GM20000 (cell line): ENCODE data around the gene AQP9.

Experiments used
- DNase-seq: peaks from one replicate; pipeline ENCODE4 v3.0.0; 2012; ENCODE audit warnings: low spot score
- TF ChIP-seq, protein P1 (sequence below): IDR thresholded peaks from 2 replicates; pipeline ENCODE4 v1.5.1; 2012; ENCODE audit warnings: mild to moderate bottlenecking, control low read depth; ENCODE audit errors: extremely low read depth, missing control alignments

Gene AQP9

GRCh38 chr15:58124585-58124984, 13.6 kb upstream of the AQP9 start:
- no peak for DNase-seq
- TF ChIP-seq, protein P1, sequence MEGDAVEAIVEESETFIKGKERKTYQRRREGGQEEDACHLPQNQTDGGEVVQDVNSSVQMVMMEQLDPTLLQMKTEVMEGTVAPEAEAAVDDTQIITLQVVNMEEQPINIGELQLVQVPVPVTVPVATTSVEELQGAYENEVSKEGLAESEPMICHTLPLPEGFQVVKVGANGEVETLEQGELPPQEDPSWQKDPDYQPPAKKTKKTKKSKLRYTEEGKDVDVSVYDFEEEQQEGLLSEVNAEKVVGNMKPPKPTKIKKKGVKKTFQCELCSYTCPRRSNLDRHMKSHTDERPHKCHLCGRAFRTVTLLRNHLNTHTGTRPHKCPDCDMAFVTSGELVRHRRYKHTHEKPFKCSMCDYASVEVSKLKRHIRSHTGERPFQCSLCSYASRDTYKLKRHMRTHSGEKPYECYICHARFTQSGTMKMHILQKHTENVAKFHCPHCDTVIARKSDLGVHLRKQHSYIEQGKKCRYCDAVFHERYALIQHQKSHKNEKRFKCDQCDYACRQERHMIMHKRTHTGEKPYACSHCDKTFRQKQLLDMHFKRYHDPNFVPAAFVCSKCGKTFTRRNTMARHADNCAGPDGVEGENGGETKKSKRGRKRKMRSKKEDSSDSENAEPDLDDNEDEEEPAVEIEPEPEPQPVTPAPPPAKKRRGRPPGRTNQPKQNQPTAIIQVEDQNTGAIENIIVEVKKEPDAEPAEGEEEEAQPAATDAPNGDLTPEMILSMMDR, result no peak

- TF ChIP-seq, protein P1, result no peak
- DNase-seq, result no peak
Measured at GRCh38 chr15:58125333-58125732, 12.8 kb upstream of the AQP9 start.

- TF ChIP-seq, protein P1, result no peak
- no peak for DNase-seq
Measured at GRCh38 chr15:58134886-58135285, 3.3 kb upstream of the AQP9 start.

DNA sequence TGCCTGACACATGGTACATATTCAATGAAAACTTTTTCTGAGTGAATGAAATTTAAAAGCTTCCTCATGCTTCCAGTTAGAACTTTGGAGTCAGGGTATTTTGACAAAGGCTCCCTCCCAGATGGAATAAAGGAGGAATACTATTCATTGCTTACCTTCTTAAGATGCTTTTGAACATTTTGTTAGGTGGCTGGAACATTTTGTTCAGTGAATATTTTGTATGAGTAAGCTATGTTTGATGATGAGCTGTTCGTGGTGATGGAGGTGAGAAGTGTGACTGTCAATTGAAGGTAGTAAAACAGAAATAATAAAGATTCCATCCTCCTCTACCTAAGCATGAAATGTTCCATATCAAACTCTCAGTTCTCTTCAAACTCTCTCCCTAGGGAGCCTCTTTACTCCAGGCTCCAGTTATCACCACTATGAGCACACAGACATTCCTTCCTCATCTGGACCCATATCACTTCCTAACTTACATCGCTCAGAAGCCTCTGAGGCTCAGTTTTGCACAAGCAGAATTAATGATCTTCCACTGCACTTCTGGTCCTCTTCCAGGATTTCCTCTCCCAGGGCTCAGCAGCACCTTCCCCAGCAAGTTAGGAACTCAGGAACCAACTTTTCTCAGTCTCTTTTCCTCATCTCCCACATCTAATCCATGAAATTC, 2.5 kb upstream of the AQP9 start:
- TF ChIP-seq, protein P1, result no peak

DNA sequence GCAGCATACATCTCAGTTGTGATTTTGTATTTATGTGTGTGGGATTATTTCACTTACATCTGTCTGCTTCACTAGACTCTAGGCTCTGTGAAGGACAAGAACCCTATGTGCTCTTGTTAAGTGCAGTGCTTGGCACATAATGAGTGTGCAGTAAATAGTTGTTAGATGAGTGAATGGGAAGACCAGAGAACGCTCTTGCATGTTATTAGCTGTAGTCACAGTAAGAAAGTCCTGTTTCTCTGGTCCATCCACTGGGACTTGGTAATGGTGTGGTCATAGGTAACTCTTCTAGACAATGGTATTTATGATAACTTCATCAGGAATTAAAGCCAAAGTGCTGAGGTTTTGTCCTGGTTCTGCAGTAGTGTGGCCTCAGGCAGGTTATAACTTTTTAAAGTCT, 1.4 kb upstream of the AQP9 start:
- TF ChIP-seq, protein P1, result no peak
- no peak for DNase-seq

More for the DNA sequence above, 2.5 kb upstream of the AQP9 start:
- no peak for DNase-seq

- TF ChIP-seq, protein P1, result no peak
- DNase-seq, result no peak
Measured at GRCh38 chr15:58137686-58138085, 495 bp upstream of the AQP9 start.

- no peak for DNase-seq
- TF ChIP-seq, protein P1, result no peak
Measured at GRCh38 chr15:58139276-58139988, 1.3 kb downstream of the AQP9 start.
